ENCODE results near the gene EID1.
A peak's percentile ranks its signal among the peaks of the same experiment; 100 is the strongest.

Gene EID1

GRCh38 chr15:48877630-48878595 is at the start of gene EID1:
TSS of gene EID1 (plus strand) at chr15:48878134. CDS start at chr15:48878177, 43 bp downstream.
- TF ChIP-seq CTCF (IDR thresholded peaks at IDR 0.05; ENCODE audit: low read depth, low read length) = no peak
- H3K27ac ChIP-seq = peak within 1 kb of the TSS; percentile 74
- H3K27me3 ChIP-seq (ENCODE audit: insufficient read depth, low read depth, severe bottlenecking) = no peaks in the 10 kb centered on the region
- peak within 1 kb of the TSS; percentile 64 for H3K4me3 ChIP-seq (ENCODE audit: low read depth, low read length)
- no peaks in the 10 kb centered on the region for H3K36me3 ChIP-seq
- no peaks in the 10 kb centered on the region for H3K9me3 ChIP-seq (ENCODE audit: severe bottlenecking)
- DNase-seq = peak; percentile 89

DNA sequence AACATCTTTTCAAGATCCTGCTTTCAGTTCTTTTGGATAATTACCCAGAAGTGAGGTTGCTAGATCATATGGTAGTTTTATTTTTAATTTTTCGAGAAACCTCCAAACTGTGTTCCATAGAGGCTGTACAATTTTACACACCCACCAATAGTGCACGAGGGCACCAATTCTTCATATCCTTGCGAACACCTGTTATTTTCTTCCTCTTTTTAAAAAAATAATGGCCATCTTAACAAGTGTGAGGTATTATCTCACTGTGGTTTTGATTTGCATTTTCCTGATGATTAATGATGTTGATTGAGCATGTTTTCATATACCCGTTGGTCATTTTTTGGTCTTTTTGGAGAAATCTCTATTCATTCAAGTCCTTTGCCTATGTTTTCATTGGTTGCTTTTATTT is 49.5 kb upstream of the EID1 start:
- H3K27me3 ChIP-seq (ENCODE audit: insufficient read depth, low read depth, severe bottlenecking) = no peaks in the 10 kb centered on the region
- DNase-seq = no peak
- no peak overlapping the region for H3K4me3 ChIP-seq (ENCODE audit: low read depth, low read length)
- H3K9me3 ChIP-seq (ENCODE audit: severe bottlenecking) = no peaks in the 10 kb centered on the region
- no peak for TF ChIP-seq CTCF (IDR thresholded peaks at IDR 0.05; ENCODE audit: low read depth, low read length)
- H3K27ac ChIP-seq = no peak overlapping the region
- no peaks in the 10 kb centered on the region for H3K36me3 ChIP-seq

DNA sequence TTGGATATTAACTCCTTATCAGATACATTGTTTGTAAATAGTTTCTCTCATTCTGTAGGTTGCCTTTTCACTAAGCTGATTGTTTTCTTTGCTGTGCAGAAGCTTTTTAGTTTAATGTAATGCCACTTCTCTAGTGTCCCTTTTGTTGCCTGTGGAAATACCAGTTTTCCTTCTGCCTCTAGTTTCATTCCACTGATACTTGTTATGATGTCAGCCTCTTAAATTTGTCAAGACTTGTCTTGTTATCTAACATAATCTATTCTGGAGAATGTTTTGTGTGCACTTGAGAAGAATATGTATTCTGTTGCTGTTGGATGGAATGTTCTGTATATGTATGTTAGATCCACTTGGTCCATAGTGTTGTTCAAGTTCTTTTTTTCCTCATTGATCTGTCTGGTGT is 49.0 kb upstream of the EID1 start:
- H3K27ac ChIP-seq = no peak overlapping the region
- no peaks in the 10 kb centered on the region for H3K36me3 ChIP-seq
- no peaks in the 10 kb centered on the region for H3K27me3 ChIP-seq (ENCODE audit: insufficient read depth, low read depth, severe bottlenecking)
- H3K9me3 ChIP-seq (ENCODE audit: severe bottlenecking) = no peaks in the 10 kb centered on the region
- no peak overlapping the region for H3K4me3 ChIP-seq (ENCODE audit: low read depth, low read length)
- no peak for DNase-seq
- no peak for TF ChIP-seq CTCF (IDR thresholded peaks at IDR 0.05; ENCODE audit: low read depth, low read length)

- TF ChIP-seq CTCF (IDR thresholded peaks at IDR 0.05; ENCODE audit: low read depth, low read length) = no peak
- Histone ChIP-seq H3K9me3 (ENCODE audit: severe bottlenecking) (no peaks in the 10 kb centered on the region), H3K27ac (no peak overlapping the region), H3K36me3 (no peaks in the 10 kb centered on the region), H3K4me3 (ENCODE audit: low read depth, low read length) (no peak overlapping the region), H3K27me3 (ENCODE audit: insufficient read depth, low read depth, severe bottlenecking) (no peaks in the 10 kb centered on the region)
- DNase-seq = no peak
Measured at GRCh38 chr15:48832648-48833047, 45.3 kb upstream of the EID1 start.

DNA sequence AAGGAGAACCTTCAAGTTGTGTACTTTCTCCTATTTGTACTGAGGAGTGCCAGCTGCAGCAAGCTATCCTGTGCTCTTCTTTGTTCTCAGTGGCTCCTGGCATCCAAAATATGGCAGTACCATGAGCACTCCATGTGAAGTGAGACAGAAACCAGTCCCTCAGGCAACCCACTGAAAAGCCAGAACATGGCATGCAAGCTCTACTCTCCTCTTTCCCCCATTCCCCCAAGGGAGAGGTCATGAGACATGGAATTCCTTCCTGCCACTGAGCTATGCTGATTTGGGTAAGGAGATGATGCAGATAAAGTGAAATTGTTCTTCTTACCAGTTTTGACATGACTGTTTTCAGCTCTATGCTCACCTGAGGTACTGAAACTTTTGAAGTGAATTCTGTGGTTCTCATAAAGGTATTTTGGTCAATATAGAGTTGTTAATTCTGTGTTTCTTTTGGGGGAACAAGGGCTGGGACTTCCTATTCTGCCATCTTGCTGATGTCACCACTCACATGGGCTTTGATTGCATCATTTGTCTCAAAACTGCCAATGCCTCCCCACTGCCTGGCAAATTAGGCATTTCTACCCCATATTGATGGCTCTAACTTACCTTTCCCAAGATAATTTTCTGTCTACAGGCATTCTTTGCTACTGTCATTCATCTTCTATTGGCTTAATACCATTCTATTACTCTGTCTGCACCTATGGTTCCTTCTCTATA is 44.3 kb upstream of the EID1 start:
- no peak for DNase-seq
- Histone ChIP-seq H3K4me3 (ENCODE audit: low read depth, low read length) (no peak overlapping the region), H3K27ac (no peak overlapping the region), H3K27me3 (ENCODE audit: insufficient read depth, low read depth, severe bottlenecking) (no peaks in the 10 kb centered on the region), H3K36me3 (no peaks in the 10 kb centered on the region), H3K9me3 (ENCODE audit: severe bottlenecking) (no peaks in the 10 kb centered on the region)
- no peak for TF ChIP-seq CTCF (IDR thresholded peaks at IDR 0.05; ENCODE audit: low read depth, low read length)
